WTC11 (cell line): ENCODE results near the gene DGKQ. TPM values are rescaled to one million over a fixed set of nuclear protein-coding genes. Genes with fewer than 3 reads are reported as not detected.

Experiments
- ATAC-seq: fragments of 200-7000 bp; cut with Tn5 transposase; 2 replicates; pipeline ENCODE4 v1.10.0; 2021; ENCODE audit warnings: mild to moderate bottlenecking, moderate library complexity
- CTCF ChIA-PET: fragments of 300-600 bp; sonication (Branson Sonifier 250); formaldehyde crosslinking; loops from one replicate; lab custom pipeline; 2021; ENCODE audit warnings: antibody characterized with exemption; lab: Charles Lee
- POLR2A ChIA-PET: fragments of 350-600 bp; sonication (Branson Sonifier 250); formaldehyde crosslinking; loops from one replicate; lab custom pipeline; 2021; ENCODE audit warnings: antibody characterized with exemption; lab: Charles Lee
- DNase-seq: peaks from one replicate; pipeline ENCODE4 v3.0.0; 2021; ENCODE audit warnings: low spot score
- H3K27ac Mint-ChIP-seq: 2 replicates; pipeline ENCODE4 v1.8.0; 2021; ENCODE audit warnings: mixed read lengths
- H3K27me3 Mint-ChIP-seq: 2 replicates; pipeline ENCODE4 v1.8.0; 2021; ENCODE audit warnings: low read depth, mild to moderate bottlenecking, moderate library complexity, mixed read lengths
- H3K36me3 Mint-ChIP-seq: 2 replicates; pipeline ENCODE4 v1.8.0; 2021; ENCODE audit warnings: mixed read lengths
- H3K4me1 Mint-ChIP-seq: 2 replicates; pipeline ENCODE4 v1.8.0; 2022; ENCODE audit warnings: mixed read lengths
- H3K4me3 Mint-ChIP-seq: 2 replicates; pipeline ENCODE4 v1.8.0; 2021; ENCODE audit warnings: mild to moderate bottlenecking, moderate library complexity, mixed read lengths
- H3K9me3 Mint-ChIP-seq: 2 replicates; pipeline ENCODE4 v1.8.0; 2021; ENCODE audit warnings: mixed read lengths
- ATF1 ChIP-seq: sonication (generic); formaldehyde crosslinking; IDR thresholded peaks from 2 replicates; pipeline ENCODE4 v1.8.1; 2023; ENCODE audit warnings: mild to moderate bottlenecking, moderate library complexity, missing genetic modification reagents
- ATF3 ChIP-seq: sonication (generic); formaldehyde crosslinking; conservative IDR thresholded peaks from 2 replicates; pipeline ENCODE4 v1.8.1; 2022; ENCODE audit warnings: mild to moderate bottlenecking, missing genetic modification reagents
- CDX4 ChIP-seq: fragments of 250-450 bp; sonication (Bioruptor Pico); IDR thresholded peaks from 2 replicates; pipeline ENCODE4 v1.9.0; 2021; ENCODE audit warnings: moderate library complexity, mild to moderate bottlenecking, inconsistent platforms, borderline replicate concordance
- CREM ChIP-seq: sonication (generic); formaldehyde crosslinking; IDR thresholded peaks from 2 replicates; pipeline ENCODE4 v1.8.1; 2022; ENCODE audit warnings: mild to moderate bottlenecking, missing genetic modification reagents, moderate library complexity
- E2F1 ChIP-seq: sonication (generic); formaldehyde crosslinking; IDR thresholded peaks from 2 replicates; pipeline ENCODE4 v1.8.0; 2022; ENCODE audit warnings: mild to moderate bottlenecking, missing genetic modification reagents
- FOXJ3 ChIP-seq: sonication (generic); formaldehyde crosslinking; IDR thresholded peaks from 2 replicates; pipeline ENCODE4 v1.9.0; 2021; ENCODE audit warnings: missing genetic modification reagents, mild to moderate bottlenecking, borderline replicate concordance
- FOXK1 ChIP-seq: sonication (generic); formaldehyde crosslinking; IDR thresholded peaks from 2 replicates; pipeline ENCODE4 v1.8.0; 2022; ENCODE audit warnings: mild to moderate bottlenecking, moderate library complexity, missing genetic modification reagents
- FOXP1 ChIP-seq: sonication (generic); formaldehyde crosslinking; IDR thresholded peaks from 2 replicates; pipeline ENCODE4 v1.8.0; 2022; ENCODE audit warnings: missing genetic modification reagents, mild to moderate bottlenecking, moderate library complexity, borderline replicate concordance
- GABPB1 ChIP-seq: sonication (generic); formaldehyde crosslinking; IDR thresholded peaks from 2 replicates; pipeline ENCODE4 v1.8.1; 2023; ENCODE audit warnings: mild to moderate bottlenecking, missing genetic modification reagents
- KAT7 ChIP-seq: sonication (generic); formaldehyde crosslinking; IDR thresholded peaks from 2 replicates; pipeline ENCODE4 v1.8.1; 2023; ENCODE audit warnings: missing genetic modification reagents, mild to moderate bottlenecking, borderline replicate concordance
- MXD4 ChIP-seq: fragments of 250-450 bp; sonication (Bioruptor Pico); IDR thresholded peaks from 2 replicates; pipeline ENCODE4 v1.8.0; 2021; ENCODE audit warnings: mild to moderate bottlenecking, moderate library complexity, borderline replicate concordance
- NFE2L1 ChIP-seq: sonication (generic); formaldehyde crosslinking; IDR thresholded peaks from 2 replicates; pipeline ENCODE4 v1.8.1; 2023; ENCODE audit warnings: missing genetic modification reagents
- SOX15 ChIP-seq: fragments of 250-450 bp; sonication (Bioruptor Pico); IDR thresholded peaks from 2 replicates; pipeline ENCODE4 v1.9.0; 2021; ENCODE audit warnings: mild to moderate bottlenecking
- SP1 ChIP-seq: sonication (generic); formaldehyde crosslinking; conservative IDR thresholded peaks from 2 replicates; pipeline ENCODE4 v1.8.1; 2022; ENCODE audit warnings: missing genetic modification reagents
- TEAD4 ChIP-seq: sonication (generic); formaldehyde crosslinking; IDR thresholded peaks from 2 replicates; pipeline ENCODE4 v1.8.0; 2022; ENCODE audit warnings: mild to moderate bottlenecking, missing genetic modification reagents
- ZBTB43 ChIP-seq: sonication (generic); formaldehyde crosslinking; IDR thresholded peaks from 2 replicates; pipeline ENCODE4 v1.8.1; 2023; ENCODE audit warnings: mild to moderate bottlenecking, missing genetic modification reagents
- ZNF121 ChIP-seq: sonication (generic); formaldehyde crosslinking; IDR thresholded peaks from 2 replicates; pipeline ENCODE4 v1.8.0; 2023; ENCODE audit warnings: missing genetic modification reagents
- ZNF138 ChIP-seq: sonication (generic); formaldehyde crosslinking; conservative IDR thresholded peaks from 2 replicates; pipeline ENCODE4 v1.8.1; 2022; ENCODE audit warnings: mild to moderate bottlenecking, moderate library complexity, missing genetic modification reagents
- ZNF263 ChIP-seq: sonication (generic); formaldehyde crosslinking; IDR thresholded peaks from 2 replicates; pipeline ENCODE4 v1.8.1; 2022; ENCODE audit warnings: low read depth, mild to moderate bottlenecking, moderate library complexity, missing genetic modification reagents
- ZNF317 ChIP-seq: sonication (generic); formaldehyde crosslinking; IDR thresholded peaks from 2 replicates; pipeline ENCODE4 v1.8.1; 2023; ENCODE audit warnings: low read depth, mild to moderate bottlenecking, moderate library complexity, missing genetic modification reagents, borderline replicate concordance
- ZNF423 ChIP-seq: fragments of 250-450 bp; sonication (Bioruptor Pico); IDR thresholded peaks from 2 replicates; pipeline ENCODE4 v2.1.2; 2022; ENCODE audit warnings: mild to moderate bottlenecking, moderate library complexity
- ZNF512 ChIP-seq: sonication (generic); formaldehyde crosslinking; IDR thresholded peaks from 2 replicates; pipeline ENCODE4 v1.8.1; 2022; ENCODE audit warnings: missing genetic modification reagents, borderline replicate concordance
- total RNA-seq: library from RNA; stranded (reverse); gene quantifications from 3 replicates; pipeline ENCODE4 v1.2.3, GENCODE V29; 2021
- TF ChIP-seq, protein P1 (sequence below): fragments of 200-600 bp; IDR thresholded peaks from 2 replicates; pipeline ENCODE4 v1.8.0; 2022; ENCODE audit warnings: antibody characterized with exemption
- TF ChIP-seq, protein P2 (sequence below): sonication (generic); formaldehyde crosslinking; IDR thresholded peaks from 2 replicates; pipeline ENCODE4 v1.8.0; 2022; ENCODE audit warnings: mild to moderate bottlenecking, missing genetic modification reagents
- TF ChIP-seq, protein P3 (sequence below): sonication (generic); formaldehyde crosslinking; IDR thresholded peaks from 2 replicates; pipeline ENCODE4 v1.8.0; 2023; ENCODE audit warnings: missing genetic modification reagents

DGKQ gene
- total RNA-seq, 1 experiment from 2014 or later: 19.3 TPM

GRCh38 chr4:917992-918391 is 55.4 kb downstream of the DGKQ start:
- H3K9me3 Mint-ChIP-seq: no peaks in the 10 kb centered on the region
- ChIA-PET POLR2A (no interaction called here), CTCF (interaction anchor here (0.6 kb wide), 1 partner anchor 244 kb away, joined by 4 read pairs; no protein-coding TSS in a partner anchor)
- TF ChIP-seq MXD4 (CRISPR knock-in tag) (no peak), FOXJ3 (CRISPR knock-in tag) (no peak), ZNF263 (no peak), GABPB1 (CRISPR knock-in tag) (no peak), TEAD4 (CRISPR knock-in tag) (no peak), SOX15 (CRISPR knock-in tag) (no peak)
- TF ChIP-seq, protein P1, sequence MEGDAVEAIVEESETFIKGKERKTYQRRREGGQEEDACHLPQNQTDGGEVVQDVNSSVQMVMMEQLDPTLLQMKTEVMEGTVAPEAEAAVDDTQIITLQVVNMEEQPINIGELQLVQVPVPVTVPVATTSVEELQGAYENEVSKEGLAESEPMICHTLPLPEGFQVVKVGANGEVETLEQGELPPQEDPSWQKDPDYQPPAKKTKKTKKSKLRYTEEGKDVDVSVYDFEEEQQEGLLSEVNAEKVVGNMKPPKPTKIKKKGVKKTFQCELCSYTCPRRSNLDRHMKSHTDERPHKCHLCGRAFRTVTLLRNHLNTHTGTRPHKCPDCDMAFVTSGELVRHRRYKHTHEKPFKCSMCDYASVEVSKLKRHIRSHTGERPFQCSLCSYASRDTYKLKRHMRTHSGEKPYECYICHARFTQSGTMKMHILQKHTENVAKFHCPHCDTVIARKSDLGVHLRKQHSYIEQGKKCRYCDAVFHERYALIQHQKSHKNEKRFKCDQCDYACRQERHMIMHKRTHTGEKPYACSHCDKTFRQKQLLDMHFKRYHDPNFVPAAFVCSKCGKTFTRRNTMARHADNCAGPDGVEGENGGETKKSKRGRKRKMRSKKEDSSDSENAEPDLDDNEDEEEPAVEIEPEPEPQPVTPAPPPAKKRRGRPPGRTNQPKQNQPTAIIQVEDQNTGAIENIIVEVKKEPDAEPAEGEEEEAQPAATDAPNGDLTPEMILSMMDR: no peak
- H3K27me3 Mint-ChIP-seq: no peaks in the 10 kb centered on the region
- no peak overlapping the region for H3K27ac Mint-ChIP-seq
- DNase-seq (no peak), ATAC-seq (no peak)
- H3K4me3 Mint-ChIP-seq: no peak overlapping the region
- no peaks in the 10 kb centered on the region for H3K36me3 Mint-ChIP-seq
- H3K4me1 Mint-ChIP-seq: no peaks in the 10 kb centered on the region; the same call in 1 of the 2 replicates

GRCh38 chr4:917466-917865 is 55.9 kb downstream of the DGKQ start:
- no peak overlapping the region for H3K27ac Mint-ChIP-seq
- CTCF ChIA-PET: no interaction called here
- no peaks in the 10 kb centered on the region for H3K36me3 Mint-ChIP-seq
- H3K9me3 Mint-ChIP-seq: no peaks in the 10 kb centered on the region
- POLR2A ChIA-PET: no interaction called here
- H3K27me3 Mint-ChIP-seq: no peaks in the 10 kb centered on the region
- H3K4me1 Mint-ChIP-seq: peaks cover 4% of the 10 kb centered on the region
- TF ChIP-seq ATF1 (CRISPR knock-in tag): no peak
- no peak for TF ChIP-seq SP1 (CRISPR knock-in tag)
- no peak for TF ChIP-seq ZBTB43 (CRISPR knock-in tag)
- TF ChIP-seq ZNF512: no peak
- ATAC-seq (no peak), DNase-seq (no peak)
- no peak overlapping the region for H3K4me3 Mint-ChIP-seq

DNA sequence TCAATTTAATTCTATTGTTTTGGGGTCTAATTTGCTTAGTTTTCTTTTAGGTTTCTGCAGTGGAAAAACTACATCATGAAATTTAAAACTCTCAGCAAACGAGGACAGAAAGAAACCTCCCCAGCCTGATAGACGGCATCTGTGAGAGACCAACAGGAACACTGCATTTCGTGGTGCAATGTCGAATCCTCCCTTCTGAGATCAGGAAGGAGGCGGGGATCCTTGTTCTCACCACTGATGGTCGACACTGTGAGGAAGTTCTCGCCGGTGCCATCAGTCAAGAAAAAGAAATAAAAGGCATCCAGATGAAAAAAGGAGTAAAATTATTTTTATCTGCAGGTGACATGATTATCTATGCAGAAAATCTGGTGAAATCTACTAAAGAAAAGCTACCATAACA is 57.8 kb downstream of the DGKQ start:
- ATAC-seq: no peak
- POLR2A ChIA-PET: no interaction called here
- Mint-ChIP-seq H3K27ac (no peak overlapping the region), H3K4me1 (peaks cover 5% of the 10 kb centered on the region), H3K27me3 (no peaks in the 10 kb centered on the region), H3K36me3 (peaks cover 10% of the 10 kb centered on the region), H3K4me3 (no peak overlapping the region), H3K9me3 (no peaks in the 10 kb centered on the region)
- no peak for DNase-seq
- CTCF ChIA-PET: no interaction called here
- no peak for TF ChIP-seq FOXP1 (CRISPR knock-in tag)
- no peak for TF ChIP-seq GABPB1 (CRISPR knock-in tag)
- no peak for TF ChIP-seq ZNF423 (CRISPR knock-in tag)
- TF ChIP-seq ZNF138: no peak
- no peak for TF ChIP-seq ZNF317 (CRISPR knock-in tag)
- no peak for TF ChIP-seq CDX4 (CRISPR knock-in tag)
- no peak for TF ChIP-seq ATF3 (CRISPR knock-in tag)
- TF ChIP-seq, protein P2, sequence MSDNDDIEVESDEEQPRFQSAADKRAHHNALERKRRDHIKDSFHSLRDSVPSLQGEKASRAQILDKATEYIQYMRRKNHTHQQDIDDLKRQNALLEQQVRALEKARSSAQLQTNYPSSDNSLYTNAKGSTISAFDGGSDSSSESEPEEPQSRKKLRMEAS (CRISPR knock-in tag): no peak
- TF ChIP-seq E2F1: no peak
- TF ChIP-seq, protein P3, sequence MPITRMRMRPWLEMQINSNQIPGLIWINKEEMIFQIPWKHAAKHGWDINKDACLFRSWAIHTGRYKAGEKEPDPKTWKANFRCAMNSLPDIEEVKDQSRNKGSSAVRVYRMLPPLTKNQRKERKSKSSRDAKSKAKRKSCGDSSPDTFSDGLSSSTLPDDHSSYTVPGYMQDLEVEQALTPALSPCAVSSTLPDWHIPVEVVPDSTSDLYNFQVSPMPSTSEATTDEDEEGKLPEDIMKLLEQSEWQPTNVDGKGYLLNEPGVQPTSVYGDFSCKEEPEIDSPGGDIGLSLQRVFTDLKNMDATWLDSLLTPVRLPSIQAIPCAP (CRISPR knock-in tag): no peak
- no peak for TF ChIP-seq CREM (CRISPR knock-in tag)
- TF ChIP-seq ZNF121: no peak
- no peak for TF ChIP-seq KAT7 (CRISPR knock-in tag)
- no peak for TF ChIP-seq NFE2L1 (CRISPR knock-in tag)
- TF ChIP-seq FOXK1 (CRISPR knock-in tag): no peak
- no peak for TF ChIP-seq SOX15 (CRISPR knock-in tag)
